H1 (cell line): ENCODE results near the gene DOK7. TPM values are rescaled to one million over a fixed set of nuclear protein-coding genes. Genes with fewer than 3 reads are reported as not detected.

Source experiments
- CTCF ChIA-PET: fragments of 300-600 bp; sonication (Branson Sonifier 250); formaldehyde crosslinking; loops from one replicate; lab custom pipeline; 2021; ENCODE audit not compliant: partially characterized antibody; lab: Charles Lee
- POLR2A ChIA-PET: fragments of 300-600 bp; sonication (Branson Sonifier 250); formaldehyde crosslinking; loops from one replicate; lab custom pipeline; 2021; ENCODE audit warnings: inconsistent platforms; ENCODE audit not compliant: partially characterized antibody; lab: Charles Lee
- DNase-seq, 2 experiments: peaks; one replicate each; pipeline versions ENCODE4 v3.0.0 to v3.0.0-alpha.2; 2010 to 2022; ENCODE audit warnings: low spot score in 2 of 2, low read depth in 1 of 2, mixed read lengths in 1 of 2
- FAIRE-seq: peaks from 2 replicates; lab custom pipeline; 2011; peaks lifted over from hg19 to GRCh38; lab: Jason Lieb, UNC
- H2AFZ ChIP-seq: 2 replicates; pipeline ENCODE4 v1.8.1; 2012; ENCODE audit warnings: low read length, inconsistent platforms
- H2AK5ac ChIP-seq: 2 replicates; pipeline ENCODE4 v1.6.1; 2013; ENCODE audit warnings: low read depth, low read length
- H2BK120ac ChIP-seq: replicated peaks from 2 replicates; pipeline ENCODE3; 2013; ENCODE audit warnings: low read depth, low read length, inconsistent platforms
- H2BK12ac ChIP-seq: 2 replicates; pipeline ENCODE4 v1.6.1; 2013; ENCODE audit warnings: low read depth, low read length
- H2BK15ac ChIP-seq: 2 replicates; pipeline ENCODE4 v1.6.1; 2013; ENCODE audit warnings: low read length
- H2BK20ac ChIP-seq: 2 replicates; pipeline ENCODE4 v1.6.1; 2013; ENCODE audit warnings: low read length
- H2BK5ac ChIP-seq: 2 replicates; pipeline ENCODE4 v1.6.1; 2013; ENCODE audit warnings: low read depth, low read length
- H3K14ac ChIP-seq: 2 replicates; pipeline ENCODE4 v1.6.1; 2013; ENCODE audit warnings: inconsistent platforms; ENCODE audit not compliant: insufficient read length
- H3K18ac ChIP-seq: 2 replicates; pipeline ENCODE4 v1.6.1; 2013; ENCODE audit warnings: low read length; ENCODE audit errors: extremely low read depth
- H3K23ac ChIP-seq: 2 replicates; pipeline ENCODE4 v1.6.1; 2013; ENCODE audit warnings: inconsistent platforms; ENCODE audit not compliant: insufficient read length
- H3K23me2 ChIP-seq: 2 replicates; pipeline ENCODE4 v1.6.1; 2013; ENCODE audit warnings: low read depth, low read length
- H3K27ac ChIP-seq: 2 replicates; pipeline ENCODE4 v1.6.1; 2011; ENCODE audit warnings: low read depth, low read length, inconsistent platforms
- H3K27me3 ChIP-seq, 4 experiments: replicated peaks in 1 of 4; 1 replicate in 1 of 4; 2 replicates in 3 of 4; pipeline versions ENCODE4 v1.6.1 to v1.8.1; 2011 to 2013; ENCODE audit warnings: low read length in 3 of 4, mild to moderate bottlenecking in 3 of 4, inconsistent platforms in 2 of 4, mixed read lengths in 2 of 4, moderate library complexity in 1 of 4; ENCODE audit not compliant: control insufficient read depth in 3 of 4, insufficient read depth in 3 of 4; ENCODE audit errors: extremely low read depth in 1 of 4
- H3K36me3 ChIP-seq, 4 experiments: 2 replicates each; pipeline versions ENCODE4 v1.6.1 to v1.8.1; 2011 to 2013; ENCODE audit warnings: mild to moderate bottlenecking in 4 of 4, low read length in 3 of 4, moderate library complexity in 2 of 4, control low read depth in 1 of 4, inconsistent platforms in 1 of 4; ENCODE audit not compliant: insufficient read depth in 4 of 4, control insufficient read depth in 2 of 4
- H3K4ac ChIP-seq: replicated peaks from 2 replicates; pipeline ENCODE3; 2013; ENCODE audit warnings: low read length, low read depth, mixed read lengths, inconsistent platforms; ENCODE audit not compliant: insufficient read length
- H3K4me1 ChIP-seq, 4 experiments: replicated peaks in 1 of 4; 1 replicate in 1 of 4; 2 replicates in 3 of 4; pipeline versions ENCODE4 v1.6.1 to v1.8.1; 2011 to 2013; ENCODE audit warnings: low read length in 3 of 4, inconsistent platforms in 2 of 4, mixed read lengths in 1 of 4; ENCODE audit not compliant: insufficient read depth in 4 of 4, control insufficient read depth in 3 of 4
- H3K4me2 ChIP-seq, 2 experiments: 2 replicates each; pipeline versions ENCODE4 v1.6.1 to v1.8.1; 2011 to 2013; ENCODE audit warnings: low read depth in 2 of 2, low read length in 2 of 2, control low read depth in 1 of 2, inconsistent platforms in 1 of 2, mild to moderate bottlenecking in 1 of 2; ENCODE audit not compliant: insufficient read depth in 1 of 2
- H3K4me3 ChIP-seq, 4 experiments: fragments of 200-600, 300-600 bp in 1 of 4; sonication (generic), shearing (Covaris generic), sonication (Bioruptor Twin) in 1 of 4; 2 replicates each; pipeline versions ENCODE4 v1.5.1 to v1.8.1; 2011 to 2016; ENCODE audit warnings: low read length in 4 of 4, low read depth in 3 of 4, control low read depth in 2 of 4, inconsistent platforms in 2 of 4, mild to moderate bottlenecking in 2 of 4, mixed read lengths in 1 of 4, moderate library complexity in 1 of 4; ENCODE audit not compliant: insufficient read depth in 2 of 4; ENCODE audit errors: extremely low read depth in 1 of 4
- H3K56ac ChIP-seq: replicated peaks from 2 replicates; pipeline ENCODE3; 2013; ENCODE audit warnings: low read depth, mild to moderate bottlenecking, mixed read lengths, low read length, inconsistent platforms; ENCODE audit not compliant: insufficient read length
- H3K79me1 ChIP-seq: 2 replicates; pipeline ENCODE4 v1.6.1; 2013; ENCODE audit warnings: low read depth, low read length, control low read depth
- H3K79me2 ChIP-seq, 2 experiments: 2 replicates each; pipeline versions ENCODE4 v1.6.1 to v1.8.1; 2012 to 2013; ENCODE audit warnings: low read length in 2 of 2, mild to moderate bottlenecking in 2 of 2, inconsistent platforms in 1 of 2; ENCODE audit not compliant: insufficient read depth in 2 of 2, control insufficient read depth in 1 of 2
- H3K9ac ChIP-seq, 4 experiments: replicated peaks in 1 of 4; 1 replicate in 1 of 4; 2 replicates in 3 of 4; pipeline versions ENCODE4 v1.6.1 to v1.8.1; 2011 to 2013; ENCODE audit warnings: low read depth in 3 of 4, low read length in 3 of 4, control low read depth in 2 of 4, mild to moderate bottlenecking in 2 of 4, moderate library complexity in 2 of 4, inconsistent platforms in 1 of 4; ENCODE audit errors: extremely low read depth in 1 of 4
- H3K9me3 ChIP-seq, 2 experiments: 2 replicates each; pipeline versions ENCODE4 v1.6.1 to v1.8.1; 2012 to 2013; ENCODE audit warnings: mild to moderate bottlenecking in 2 of 2, moderate library complexity in 2 of 2, control low read depth in 1 of 2, inconsistent platforms in 1 of 2, low read depth in 1 of 2, low read length in 1 of 2, mixed read lengths in 1 of 2; ENCODE audit not compliant: insufficient read depth in 2 of 2
- H4K20me1 ChIP-seq, 2 experiments: replicated peaks in 1 of 2; 2 replicates each; pipeline versions ENCODE3 to v1.8.1; 2011 to 2013; ENCODE audit warnings: inconsistent platforms in 2 of 2, low read length in 2 of 2, mild to moderate bottlenecking in 1 of 2; ENCODE audit not compliant: insufficient read depth in 2 of 2, control insufficient read depth in 1 of 2
- H4K5ac ChIP-seq: 2 replicates; pipeline ENCODE4 v1.6.1; 2013; ENCODE audit warnings: low read length, low read depth, mixed read lengths, inconsistent platforms; ENCODE audit not compliant: insufficient read length
- H4K8ac ChIP-seq: 2 replicates; pipeline ENCODE4 v1.8.0; 2013; ENCODE audit warnings: mild to moderate bottlenecking, moderate library complexity, low read length, inconsistent platforms; ENCODE audit not compliant: insufficient read depth; ENCODE audit errors: extremely low read depth
- H4K91ac ChIP-seq: replicated peaks from 2 replicates; pipeline ENCODE3; 2013; ENCODE audit warnings: low read length, mixed read lengths, inconsistent platforms; ENCODE audit not compliant: insufficient read length
- ASH2L ChIP-seq: fragments of 200-600, 300-600 bp; sonication (generic); IDR thresholded peaks from one replicate; pipeline ENCODE4 v1.7.1; 2017; ENCODE audit warnings: low read length
- EZH2 ChIP-seq: fragments of 200-600 bp; sonication (generic); IDR thresholded peaks from 2 replicates; pipeline ENCODE4 v1.7.1; 2012; ENCODE audit warnings: low read depth, mild to moderate bottlenecking, moderate library complexity, low read length, inconsistent platforms; ENCODE audit not compliant: severe bottlenecking
- HDAC2 ChIP-seq, 2 experiments: fragments of 300-600 bp in 1 of 2; sonication (generic) in 1 of 2; IDR thresholded peaks; 2 replicates each; pipeline ENCODE4 v1.6.1; 2011 to 2012; ENCODE audit warnings: low read depth in 2 of 2, low read length in 2 of 2, mild to moderate bottlenecking in 2 of 2, moderate library complexity in 2 of 2, borderline replicate concordance in 1 of 2, inconsistent platforms in 1 of 2
- KDM1A ChIP-seq: fragments of 200-600, 300-600 bp; sonication (generic); IDR thresholded peaks from 2 replicates; pipeline ENCODE4 v1.7.1; 2016; ENCODE audit warnings: mild to moderate bottlenecking, low read length, borderline replicate concordance
- POLR2A ChIP-seq, 2 experiments: IDR thresholded peaks; 1 replicate in 1 of 2; 2 replicates in 1 of 2; pipeline ENCODE4 v1.6.1; 2011; ENCODE audit warnings: low read depth in 2 of 2, low read length in 2 of 2, mild to moderate bottlenecking in 2 of 2; ENCODE audit errors: control extremely low read depth in 1 of 2
- RFX5 ChIP-seq: IDR thresholded peaks from 2 replicates; pipeline ENCODE4 v1.6.1; 2011; ENCODE audit warnings: low read depth, low read length, improper control_type of control experiment, borderline replicate concordance
- SP1 ChIP-seq: IDR thresholded peaks from 2 replicates; pipeline ENCODE4 v1.6.1; 2011; ENCODE audit warnings: low read depth, low read length
- SRF ChIP-seq: IDR thresholded peaks from 2 replicates; pipeline ENCODE4 v1.6.1; 2011; ENCODE audit warnings: mild to moderate bottlenecking, low read depth, low read length, moderate library complexity
- WGBS, 2 experiments: shearing (Covaris generic) in 1 of 2; methylation state at CpG; one replicate each; pipeline versions ENCODE4 v1.1.6 to v1.1.7; 2013 to 2015; ENCODE audit warnings: low lambda C conversion rate in 2 of 2, mixed read lengths in 2 of 2, inconsistent platforms in 1 of 2, low coverage in 1 of 2, missing lambda C conversion rate in 1 of 2; ENCODE audit not compliant: insufficient replicate concordance in 2 of 2, insufficient coverage in 1 of 2, insufficient read length in 1 of 2; ENCODE audit errors: extremely low coverage in 1 of 2, missing lambda C conversion rate in 1 of 2; 5-methylcytosine and 5-hydroxymethylcytosine counted together
- polyA plus RNA-seq, 7 experiments: library from polyadenylated mRNA; depleted of rRNA in 3 of 7; stranded (reverse) in 5 of 7; unstranded in 2 of 7; fragments of >200 nt in 5 of 7; fragments of 200-250 nt in 2 of 7; gene quantifications; 1 replicate in 5 of 7; 2 replicates in 1 of 7; 4 replicates in 1 of 7; pipeline versions ENCODE4 v1.2.1 to v1.2.3, GENCODE V29; 2011 to 2013; ENCODE audit warnings: missing spikeins in 2 of 7, mixed read lengths in 2 of 7
- total RNA-seq: library from RNA; stranded (reverse); fragmentation: NEBNext Ultra II Directional; extraction: Animal tissue kit (Norgen Biotek cat#: 25700); gene quantifications from 2 replicates; pipeline ENCODE4 v1.2.1, GENCODE V29; 2021
- TF ChIP-seq, protein P1 (sequence below): IDR thresholded peaks from 2 replicates; pipeline ENCODE4 v1.6.1; 2011; ENCODE audit warnings: low read length, improper control_type of control experiment
- TF ChIP-seq, protein P2 (sequence below): IDR thresholded peaks from 2 replicates; pipeline ENCODE4 v1.6.1; 2012; ENCODE audit warnings: inconsistent platforms

Gene DOK7
- total and polyA plus RNA-seq, 2 of the 8 experiments (the other 6 are each of a cell fraction or from before 2014, with no cell fraction given), result 0.32 TPM; not detected in 1

DNA sequence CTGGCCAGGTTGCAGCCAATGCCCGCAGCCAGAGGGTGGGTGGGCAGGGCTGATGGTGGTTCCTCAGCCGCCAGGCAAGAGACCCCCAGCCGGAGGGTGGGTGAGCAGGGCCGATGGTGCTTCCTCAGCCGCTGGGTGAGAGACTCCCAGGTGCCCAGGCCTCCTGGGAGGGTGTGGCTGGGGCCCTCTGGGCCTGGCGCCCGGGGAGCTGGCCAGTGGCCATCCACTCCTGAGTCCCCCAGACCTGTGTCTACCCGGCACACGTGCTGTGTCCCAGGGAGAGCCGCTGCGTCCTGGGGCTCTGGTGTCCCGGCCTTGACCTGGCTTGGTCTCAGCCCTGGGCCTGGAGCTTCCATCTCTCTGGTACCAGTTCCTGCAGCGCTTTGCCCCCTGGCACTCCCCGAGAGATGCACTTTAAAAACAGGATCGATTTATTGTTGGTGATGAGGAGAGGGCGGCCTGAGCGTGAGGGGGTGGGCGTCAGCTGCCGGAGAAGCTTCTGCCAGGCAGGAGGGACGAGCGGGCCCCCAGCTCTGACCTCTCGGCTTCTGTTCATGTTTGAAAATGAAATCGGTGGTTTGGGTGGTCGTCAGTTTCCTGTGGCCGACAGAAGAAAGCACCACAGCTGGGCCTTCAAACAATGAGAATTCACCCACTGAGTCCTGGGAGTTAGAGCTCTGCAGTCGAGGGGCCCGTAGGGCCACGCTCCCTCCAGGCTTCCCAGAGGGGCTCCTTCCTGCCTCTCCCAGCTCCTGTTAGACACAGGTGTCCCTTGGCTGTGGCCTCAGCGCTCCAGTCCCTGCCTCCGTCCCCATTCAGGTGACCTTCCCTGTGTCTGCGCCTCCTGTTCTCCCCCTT is 6.5 kb downstream of the DOK7 start:
- Histone ChIP-seq H3K23me2 (peaks cover 5% of the 10 kb centered on the region), H3K9me3 (peaks cover 0 to 6% of the 10 kb centered on the region in 2 experiments; a peak in 2 of 4 replicates), H2BK5ac (no peak overlapping the region), H2BK20ac (no peak overlapping the region), H2BK15ac (0 out of 2 replicates have a peak overlapping the region, but pooled peaks have one; percentile 11), H3K9ac (no peak overlapping the region), H3K4me3 (no peak overlapping the region), H4K8ac (no peak overlapping the region; the same call in none of the 2 replicates), H2BK120ac (no peak overlapping the region), H3K14ac (no peak overlapping the region), H3K4ac (no peak overlapping the region), H3K27me3 (peaks cover 3 to 55% (median 35%) of the 10 kb centered on the region in 4 experiments; a peak in 6 of 7 replicates), H3K23ac (no peak overlapping the region), H2BK12ac (no peak overlapping the region), H4K5ac (no peak overlapping the region), H3K79me1 (peaks cover 6% of the 10 kb centered on the region; the same call in 1 of the 2 replicates), H3K56ac (no peak overlapping the region), H3K36me3 (no peaks in the 10 kb centered on the region), H3K4me1 (peaks cover 0 to 3% (median 1%) of the 10 kb centered on the region in 4 experiments; a peak in 2 of 7 replicates), H2AK5ac (no peak overlapping the region), H3K79me2 (no peaks in the 10 kb centered on the region), H3K27ac (no peak overlapping the region), H3K18ac (no peak overlapping the region), H4K20me1 (peaks cover 0 to 17% of the 10 kb centered on the region in 2 experiments), H4K91ac (no peak overlapping the region), H2AFZ (no peak overlapping the region), H3K4me2 (no peak overlapping the region)
- CTCF ChIA-PET, result interaction anchor here (0.7 to 3.9 kb wide), 3 partner anchors 11 to 45 kb away, joined by 3 to 41 read pairs (median 12); no protein-coding TSS in a partner anchor
- 86% methylated on average over 25 of the region's 31 CpGs; no CpG with 5 or more reads in 1 of the 2 experiments for WGBS, 2 experiments
- DNase-seq (no peak), FAIRE-seq (no peak)
- POLR2A ChIA-PET, result no interaction called here
- TF ChIP-seq KDM1A (no peak), POLR2A (IDR thresholded peaks at IDR 0.05; ENCODE audit: control extremely low read depth in 1 of 2, low read depth in 2 of 2, low read length in 2 of 2) (no peak), ASH2L (no peak), RFX5 (no peak), SP1 (no peak), SRF (no peak), HDAC2 (IDR thresholded peaks at IDR 0.05; ENCODE audit: borderline replicate concordance in 1 of 2, low read depth in 2 of 2, low read length in 2 of 2) (no peak), EZH2 (no peak)
- TF ChIP-seq, protein P1, sequence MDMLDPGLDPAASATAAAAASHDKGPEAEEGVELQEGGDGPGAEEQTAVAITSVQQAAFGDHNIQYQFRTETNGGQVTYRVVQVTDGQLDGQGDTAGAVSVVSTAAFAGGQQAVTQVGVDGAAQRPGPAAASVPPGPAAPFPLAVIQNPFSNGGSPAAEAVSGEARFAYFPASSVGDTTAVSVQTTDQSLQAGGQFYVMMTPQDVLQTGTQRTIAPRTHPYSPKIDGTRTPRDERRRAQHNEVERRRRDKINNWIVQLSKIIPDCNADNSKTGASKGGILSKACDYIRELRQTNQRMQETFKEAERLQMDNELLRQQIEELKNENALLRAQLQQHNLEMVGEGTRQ, result no peak
- TF ChIP-seq, protein P2, sequence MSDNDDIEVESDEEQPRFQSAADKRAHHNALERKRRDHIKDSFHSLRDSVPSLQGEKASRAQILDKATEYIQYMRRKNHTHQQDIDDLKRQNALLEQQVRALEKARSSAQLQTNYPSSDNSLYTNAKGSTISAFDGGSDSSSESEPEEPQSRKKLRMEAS, result no peak
